Esophagus squamous epithelium (tissue), 4 donors: Measurements from ENCODE around the gene KANSL3.

Source experiments
- CTCF ChIP-seq, 6 experiments: fragments of 450-650 bp in 4 of 6; fragments of 200-600 bp in 2 of 6; sonication (generic) in 2 of 6; IDR thresholded peaks; one replicate each; pipeline ENCODE4 v1.5.1; 2016 to 2019; ENCODE audit warnings: antibody characterized with exemption in 6 of 6, mild to moderate bottlenecking in 4 of 6, moderate library complexity in 4 of 6
- POLR2A ChIP-seq, 4 donors: fragments of 450-650 bp; IDR thresholded peaks; one replicate each; pipeline ENCODE4 v1.6.1; 2017; ENCODE audit warnings: antibody characterized with exemption in 4 of 4, mild to moderate bottlenecking in 4 of 4, moderate library complexity in 3 of 4

GRCh38 chr2:96625571-96626552 lies 12.2 kb downstream of the KANSL3 start:
- TF ChIP-seq CTCF (IDR thresholded peaks at IDR 0.05), result no peak
- no peak for TF ChIP-seq POLR2A (IDR thresholded peaks at IDR 0.05)
